Measurements from ENCODE around the gene FGD4. TPM values are rescaled to one million over a fixed set of nuclear protein-coding genes. Genes with fewer than 3 reads are reported as not detected.

Gene FGD4
- total and polyA plus RNA-seq, 9 of the 15 experiments (the other 6 are each of a cell fraction or from before 2014, with no cell fraction given), result 0.05 to 0.51 (median 0.27) TPM

DNA sequence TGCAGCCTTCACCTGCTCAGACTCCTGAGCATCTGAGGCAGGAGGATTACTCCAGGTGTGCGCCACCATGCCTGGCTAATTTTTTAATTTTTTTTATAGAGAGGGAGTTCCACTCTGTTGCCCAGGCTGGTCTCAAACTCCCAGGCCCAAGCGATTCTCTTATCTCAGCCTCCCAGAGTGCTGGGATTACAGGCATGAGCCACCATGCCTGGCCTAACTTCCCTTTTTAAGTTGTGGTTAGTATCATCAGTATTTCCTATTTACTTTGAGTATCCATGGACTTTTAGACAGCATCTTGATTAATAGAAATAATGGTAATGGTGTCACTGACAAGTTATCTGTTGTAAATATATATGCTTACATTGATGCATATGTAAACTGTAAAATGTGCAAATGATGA is 116.9 kb downstream of the FGD4 start (continued):
- TF ChIP-seq, protein P1, sequence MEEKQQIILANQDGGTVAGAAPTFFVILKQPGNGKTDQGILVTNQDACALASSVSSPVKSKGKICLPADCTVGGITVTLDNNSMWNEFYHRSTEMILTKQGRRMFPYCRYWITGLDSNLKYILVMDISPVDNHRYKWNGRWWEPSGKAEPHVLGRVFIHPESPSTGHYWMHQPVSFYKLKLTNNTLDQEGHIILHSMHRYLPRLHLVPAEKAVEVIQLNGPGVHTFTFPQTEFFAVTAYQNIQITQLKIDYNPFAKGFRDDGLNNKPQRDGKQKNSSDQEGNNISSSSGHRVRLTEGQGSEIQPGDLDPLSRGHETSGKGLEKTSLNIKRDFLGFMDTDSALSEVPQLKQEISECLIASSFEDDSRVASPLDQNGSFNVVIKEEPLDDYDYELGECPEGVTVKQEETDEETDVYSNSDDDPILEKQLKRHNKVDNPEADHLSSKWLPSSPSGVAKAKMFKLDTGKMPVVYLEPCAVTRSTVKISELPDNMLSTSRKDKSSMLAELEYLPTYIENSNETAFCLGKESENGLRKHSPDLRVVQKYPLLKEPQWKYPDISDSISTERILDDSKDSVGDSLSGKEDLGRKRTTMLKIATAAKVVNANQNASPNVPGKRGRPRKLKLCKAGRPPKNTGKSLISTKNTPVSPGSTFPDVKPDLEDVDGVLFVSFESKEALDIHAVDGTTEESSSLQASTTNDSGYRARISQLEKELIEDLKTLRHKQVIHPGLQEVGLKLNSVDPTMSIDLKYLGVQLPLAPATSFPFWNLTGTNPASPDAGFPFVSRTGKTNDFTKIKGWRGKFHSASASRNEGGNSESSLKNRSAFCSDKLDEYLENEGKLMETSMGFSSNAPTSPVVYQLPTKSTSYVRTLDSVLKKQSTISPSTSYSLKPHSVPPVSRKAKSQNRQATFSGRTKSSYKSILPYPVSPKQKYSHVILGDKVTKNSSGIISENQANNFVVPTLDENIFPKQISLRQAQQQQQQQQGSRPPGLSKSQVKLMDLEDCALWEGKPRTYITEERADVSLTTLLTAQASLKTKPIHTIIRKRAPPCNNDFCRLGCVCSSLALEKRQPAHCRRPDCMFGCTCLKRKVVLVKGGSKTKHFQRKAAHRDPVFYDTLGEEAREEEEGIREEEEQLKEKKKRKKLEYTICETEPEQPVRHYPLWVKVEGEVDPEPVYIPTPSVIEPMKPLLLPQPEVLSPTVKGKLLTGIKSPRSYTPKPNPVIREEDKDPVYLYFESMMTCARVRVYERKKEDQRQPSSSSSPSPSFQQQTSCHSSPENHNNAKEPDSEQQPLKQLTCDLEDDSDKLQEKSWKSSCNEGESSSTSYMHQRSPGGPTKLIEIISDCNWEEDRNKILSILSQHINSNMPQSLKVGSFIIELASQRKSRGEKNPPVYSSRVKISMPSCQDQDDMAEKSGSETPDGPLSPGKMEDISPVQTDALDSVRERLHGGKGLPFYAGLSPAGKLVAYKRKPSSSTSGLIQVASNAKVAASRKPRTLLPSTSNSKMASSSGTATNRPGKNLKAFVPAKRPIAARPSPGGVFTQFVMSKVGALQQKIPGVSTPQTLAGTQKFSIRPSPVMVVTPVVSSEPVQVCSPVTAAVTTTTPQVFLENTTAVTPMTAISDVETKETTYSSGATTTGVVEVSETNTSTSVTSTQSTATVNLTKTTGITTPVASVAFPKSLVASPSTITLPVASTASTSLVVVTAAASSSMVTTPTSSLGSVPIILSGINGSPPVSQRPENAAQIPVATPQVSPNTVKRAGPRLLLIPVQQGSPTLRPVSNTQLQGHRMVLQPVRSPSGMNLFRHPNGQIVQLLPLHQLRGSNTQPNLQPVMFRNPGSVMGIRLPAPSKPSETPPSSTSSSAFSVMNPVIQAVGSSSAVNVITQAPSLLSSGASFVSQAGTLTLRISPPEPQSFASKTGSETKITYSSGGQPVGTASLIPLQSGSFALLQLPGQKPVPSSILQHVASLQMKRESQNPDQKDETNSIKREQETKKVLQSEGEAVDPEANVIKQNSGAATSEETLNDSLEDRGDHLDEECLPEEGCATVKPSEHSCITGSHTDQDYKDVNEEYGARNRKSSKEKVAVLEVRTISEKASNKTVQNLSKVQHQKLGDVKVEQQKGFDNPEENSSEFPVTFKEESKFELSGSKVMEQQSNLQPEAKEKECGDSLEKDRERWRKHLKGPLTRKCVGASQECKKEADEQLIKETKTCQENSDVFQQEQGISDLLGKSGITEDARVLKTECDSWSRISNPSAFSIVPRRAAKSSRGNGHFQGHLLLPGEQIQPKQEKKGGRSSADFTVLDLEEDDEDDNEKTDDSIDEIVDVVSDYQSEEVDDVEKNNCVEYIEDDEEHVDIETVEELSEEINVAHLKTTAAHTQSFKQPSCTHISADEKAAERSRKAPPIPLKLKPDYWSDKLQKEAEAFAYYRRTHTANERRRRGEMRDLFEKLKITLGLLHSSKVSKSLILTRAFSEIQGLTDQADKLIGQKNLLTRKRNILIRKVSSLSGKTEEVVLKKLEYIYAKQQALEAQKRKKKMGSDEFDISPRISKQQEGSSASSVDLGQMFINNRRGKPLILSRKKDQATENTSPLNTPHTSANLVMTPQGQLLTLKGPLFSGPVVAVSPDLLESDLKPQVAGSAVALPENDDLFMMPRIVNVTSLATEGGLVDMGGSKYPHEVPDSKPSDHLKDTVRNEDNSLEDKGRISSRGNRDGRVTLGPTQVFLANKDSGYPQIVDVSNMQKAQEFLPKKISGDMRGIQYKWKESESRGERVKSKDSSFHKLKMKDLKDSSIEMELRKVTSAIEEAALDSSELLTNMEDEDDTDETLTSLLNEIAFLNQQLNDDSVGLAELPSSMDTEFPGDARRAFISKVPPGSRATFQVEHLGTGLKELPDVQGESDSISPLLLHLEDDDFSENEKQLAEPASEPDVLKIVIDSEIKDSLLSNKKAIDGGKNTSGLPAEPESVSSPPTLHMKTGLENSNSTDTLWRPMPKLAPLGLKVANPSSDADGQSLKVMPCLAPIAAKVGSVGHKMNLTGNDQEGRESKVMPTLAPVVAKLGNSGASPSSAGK (IDR thresholded peaks at IDR 0.05), result no peak
- no peak for TF ChIP-seq MEF2A (IDR thresholded peaks at IDR 0.05; ENCODE audit: control insufficient read depth, low read depth, low read length)
- no peak for TF ChIP-seq RUNX1 (IDR thresholded peaks at IDR 0.05; ENCODE audit: low read depth)
- TF ChIP-seq ZKSCAN3 (CRISPR knock-in tag; IDR thresholded peaks at IDR 0.05), result no peak
- TF ChIP-seq LEF1 (IDR thresholded peaks at IDR 0.05), result no peak
- peak; percentile 54 for TF ChIP-seq CBFA2T2 (conservative IDR thresholded peaks at IDR 0.05)
- TF ChIP-seq SIX5 (IDR thresholded peaks at IDR 0.05; ENCODE audit: borderline replicate concordance in 1 of 2, insufficient read depth in 1 of 2, low read depth in 1 of 2, low read length in 2 of 2), result no peak
- no peak for TF ChIP-seq SNRNP70 (optimal IDR thresholded peaks at IDR 0.05; ENCODE audit: low read depth, low read length)
- TF ChIP-seq CREBBP (IDR thresholded peaks at IDR 0.05; ENCODE audit: low read depth, low read length), result no peak
- TF ChIP-seq ZNF77 (CRISPR knock-in tag; IDR thresholded peaks at IDR 0.05), result no peak
- no peak for TF ChIP-seq CBX5 (IDR thresholded peaks at IDR 0.05; ENCODE audit: borderline replicate concordance, low read depth)
- TF ChIP-seq TAF1 (IDR thresholded peaks at IDR 0.05; ENCODE audit: control insufficient read depth, extremely low read depth, insufficient read depth, low read length, severe bottlenecking), result no peak
- TF ChIP-seq TAL1 (IDR thresholded peaks at IDR 0.05), result peak; percentile 78
- TF ChIP-seq, protein P2, sequence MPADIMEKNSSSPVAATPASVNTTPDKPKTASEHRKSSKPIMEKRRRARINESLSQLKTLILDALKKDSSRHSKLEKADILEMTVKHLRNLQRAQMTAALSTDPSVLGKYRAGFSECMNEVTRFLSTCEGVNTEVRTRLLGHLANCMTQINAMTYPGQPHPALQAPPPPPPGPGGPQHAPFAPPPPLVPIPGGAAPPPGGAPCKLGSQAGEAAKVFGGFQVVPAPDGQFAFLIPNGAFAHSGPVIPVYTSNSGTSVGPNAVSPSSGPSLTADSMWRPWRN (IDR thresholded peaks at IDR 0.05; ENCODE audit: low read depth), result peak; percentile 78; the same call in 1 of the 2 replicates
- TF ChIP-seq CHD4 (IDR thresholded peaks at IDR 0.05; ENCODE audit: insufficient read depth, insufficient replicate concordance, low read depth, low read length, poor library complexity, severe bottlenecking), result no peak
- TF ChIP-seq ZNF785 (CRISPR knock-in tag; IDR thresholded peaks at IDR 0.05), result no peak
- no peak for TF ChIP-seq SNAPC5 (CRISPR knock-in tag; IDR thresholded peaks at IDR 0.05)

Data from K562 (cell line).